Gastrocnemius medialis (tissue), 4 donors: Measurements from ENCODE around the gene HBS1L. TPM values are rescaled to one million over a fixed set of nuclear protein-coding genes. Genes with fewer than 3 reads are reported as not detected.

Source experiments
- ATAC-seq, 2 donors: fragments of 150-250 bp; one replicate each; pipeline ENCODE4 v1.9.1; 2016
- DNase-seq, 2 donors: peaks; one replicate each; pipeline ENCODE4 v3.0.0-alpha.2; 2019
- H3K27ac ChIP-seq, 4 donors: fragments of 200-600 bp; sonication (generic); 1 replicate in 1 of 4; 2 replicates in 3 of 4; pipeline ENCODE4 v1.5.1; 2016 to 2018; ENCODE audit warnings: mild to moderate bottlenecking in 2 of 4, moderate library complexity in 1 of 4
- H3K27me3 ChIP-seq, 3 donors: fragments of 200-600 bp; sonication (generic) in 2 of 3; 1 replicate in 1 of 3; 2 replicates in 2 of 3; pipeline versions ENCODE4 v1.5.1 to v1.6.0; 2016 to 2019; ENCODE audit warnings: mild to moderate bottlenecking in 1 of 3, moderate library complexity in 1 of 3
- H3K36me3 ChIP-seq, 2 donors: fragments of 200-600 bp; sonication (generic) in 1 of 2; one replicate each; pipeline ENCODE4 v1.5.1; 2017 to 2018
- H3K4me1 ChIP-seq, 2 donors: fragments of 200-600 bp; sonication (generic) in 1 of 2; one replicate each; pipeline ENCODE4 v1.5.1; 2016 to 2017; ENCODE audit warnings: mild to moderate bottlenecking in 2 of 2
- H3K4me3 ChIP-seq, 4 donors: fragments of 200-600 bp; sonication (generic) in 3 of 4; 1 replicate in 1 of 4; 2 replicates in 3 of 4; pipeline ENCODE4 v1.5.1; 2016 to 2019; ENCODE audit warnings: mild to moderate bottlenecking in 2 of 4
- H3K9me3 ChIP-seq, 3 donors: fragments of 200-600 bp; sonication (generic) in 2 of 3; 1 replicate in 1 of 3; 2 replicates in 2 of 3; pipeline ENCODE4 v1.5.1; 2016 to 2019
- CTCF ChIP-seq, 5 experiments: fragments of 450-650 bp in 3 of 5; fragments of 200-600 bp in 2 of 5; sonication (generic) in 2 of 5; IDR thresholded peaks in 4 of 5; conservative IDR thresholded peaks in 1 of 5; 1 replicate in 4 of 5; 2 replicates in 1 of 5; pipeline ENCODE4 v1.5.1; 2016 to 2019; ENCODE audit warnings: antibody characterized with exemption in 5 of 5, mild to moderate bottlenecking in 3 of 5, moderate library complexity in 3 of 5
- POLR2A ChIP-seq, 2 donors: fragments of 450-650 bp; IDR thresholded peaks; one replicate each; pipeline ENCODE4 v1.6.1; 2017; ENCODE audit warnings: antibody characterized with exemption in 2 of 2, mild to moderate bottlenecking in 2 of 2, moderate library complexity in 2 of 2
- in situ Hi-C, 4 donors: fragments of 200-750 bp; cut with MboI; loops; one replicate each; pipeline versions ENCODE4 v1.15.0 to v1.8.0; 2017; ENCODE audit warnings: low sequenced_read_pairs in 4 of 4
- intact Hi-C: fragments of 100-400 bp; cut with DNase I; formaldehyde crosslinking; loops from one replicate; pipeline ENCODE4 v1.15.1; 2023; ENCODE audit warnings: low total_unique reads
- total RNA-seq, 4 donors: library from RNA; depleted of rRNA; stranded (reverse); fragments of >200 nt; gene quantifications; one replicate each; pipeline versions ENCODE4 v1.1.0 to v1.2.3, GENCODE V29; 2016

The HBS1L gene
- total RNA-seq, 4 donors from 2014 or later = 97.9 to 139 (median 120) TPM

- TF ChIP-seq CTCF (IDR thresholded peaks at IDR 0.05 in 4 of 5, conservative IDR thresholded peaks at IDR 0.05 in 1 of 5) (no peak), POLR2A (IDR thresholded peaks at IDR 0.05) (no peak)
- H3K27me3 ChIP-seq = no peaks in the 10 kb centered on the region
- H3K4me1 ChIP-seq = no peaks in the 10 kb centered on the region
- intact Hi-C loops = no loop called here
- DNase-seq (no peak), ATAC-seq (no peak)
- no peak overlapping the region for H3K4me3 ChIP-seq
- no peaks in the 10 kb centered on the region for H3K9me3 ChIP-seq
- H3K36me3 ChIP-seq = peaks cover 0 to 8% of the 10 kb centered on the region in 2 donors
- no peak overlapping the region for H3K27ac ChIP-seq
- in situ Hi-C loops = no loop called here
These were observed 28.8 kb downstream of the HBS1L start for GRCh38 chr6:135025775-135026174.

- in situ Hi-C loops = no loop called here
- Histone ChIP-seq H3K27ac (no peak overlapping the region), H3K36me3 (peaks cover 0 to 6% of the 10 kb centered on the region in 2 donors), H3K4me3 (no peak overlapping the region), H3K4me1 (no peaks in the 10 kb centered on the region), H3K9me3 (no peaks in the 10 kb centered on the region), H3K27me3 (no peaks in the 10 kb centered on the region)
- TF ChIP-seq POLR2A (IDR thresholded peaks at IDR 0.05) (no peak), CTCF (IDR thresholded peaks at IDR 0.05 in 4 of 5, conservative IDR thresholded peaks at IDR 0.05 in 1 of 5) (no peak)
- ATAC-seq = no peak
- no peak for DNase-seq
- intact Hi-C loops = no loop called here
These were observed 29.4 kb downstream of the HBS1L start for GRCh38 chr6:135025175-135025574.

GRCh38 chr6:135022050-135022697 is 32.4 kb downstream of the HBS1L start:
- ATAC-seq (no peak), DNase-seq (no peak)
- no peaks in the 10 kb centered on the region for H3K4me1 ChIP-seq
- no peaks in the 10 kb centered on the region for H3K9me3 ChIP-seq
- TF ChIP-seq POLR2A (IDR thresholded peaks at IDR 0.05) (no peak), CTCF (IDR thresholded peaks at IDR 0.05 in 4 of 5, conservative IDR thresholded peaks at IDR 0.05 in 1 of 5) (no peak)
- no peak overlapping the region for H3K27ac ChIP-seq
- H3K36me3 ChIP-seq = no peaks in the 10 kb centered on the region
- in situ Hi-C loops = no loop called here
- intact Hi-C loops = no loop called here
- H3K4me3 ChIP-seq = no peak overlapping the region
- no peaks in the 10 kb centered on the region for H3K27me3 ChIP-seq

- no peak for ATAC-seq
- TF ChIP-seq POLR2A (IDR thresholded peaks at IDR 0.05) (no peak), CTCF (IDR thresholded peaks at IDR 0.05 in 4 of 5, conservative IDR thresholded peaks at IDR 0.05 in 1 of 5) (no peak)
- Histone ChIP-seq H3K27ac (no peak overlapping the region), H3K4me3 (no peak overlapping the region), H3K4me1 (no peaks in the 10 kb centered on the region), H3K9me3 (no peaks in the 10 kb centered on the region), H3K27me3 (no peaks in the 10 kb centered on the region), H3K36me3 (no peaks in the 10 kb centered on the region)
- in situ Hi-C loops = no loop called here
- no peak for DNase-seq
- intact Hi-C loops = no loop called here
These were observed 33.1 kb downstream of the HBS1L start for GRCh38 chr6:135021310-135022049.
